ENCODE measurements around the gene PTMS.

The PTMS gene

GRCh38 chr12:6817662-6818157 is 51.5 kb downstream of the PTMS start:
- intact Hi-C loops (cut with DNase I), result no loop called here
- DNase-seq, result peak in 2 of 10 donors; percentile 4 to 43

DNA sequence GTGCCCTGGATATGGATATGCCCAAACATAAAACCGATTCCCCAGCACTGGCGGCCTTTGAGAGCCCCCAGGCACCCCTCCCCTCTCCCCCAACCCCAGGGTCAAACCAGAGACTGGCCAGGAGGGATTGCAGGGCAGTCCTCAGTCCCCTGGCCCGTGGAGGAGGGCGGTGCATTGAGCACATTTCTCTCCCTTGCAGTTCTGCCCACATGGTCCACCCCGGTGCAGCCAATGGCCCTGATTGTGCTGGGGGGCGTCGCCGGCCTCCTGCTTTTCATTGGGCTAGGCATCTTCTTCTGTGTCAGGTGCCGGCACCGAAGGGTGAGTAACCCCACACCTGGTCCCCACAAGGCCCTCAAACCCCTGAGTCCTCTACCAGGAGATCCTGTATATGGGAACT is 52.1 kb downstream of the PTMS start:
- peak in 2 of 10 donors; percentile 18 to 70 for DNase-seq
- intact Hi-C loops (cut with DNase I), result no loop called here

- intact Hi-C loops (cut with DNase I), result no loop called here
- DNase-seq, result peak in 2 of 10 donors; percentile 52 to 66
Measured at GRCh38 chr12:6818645-6819044, 52.5 kb downstream of the PTMS start.

DNA sequence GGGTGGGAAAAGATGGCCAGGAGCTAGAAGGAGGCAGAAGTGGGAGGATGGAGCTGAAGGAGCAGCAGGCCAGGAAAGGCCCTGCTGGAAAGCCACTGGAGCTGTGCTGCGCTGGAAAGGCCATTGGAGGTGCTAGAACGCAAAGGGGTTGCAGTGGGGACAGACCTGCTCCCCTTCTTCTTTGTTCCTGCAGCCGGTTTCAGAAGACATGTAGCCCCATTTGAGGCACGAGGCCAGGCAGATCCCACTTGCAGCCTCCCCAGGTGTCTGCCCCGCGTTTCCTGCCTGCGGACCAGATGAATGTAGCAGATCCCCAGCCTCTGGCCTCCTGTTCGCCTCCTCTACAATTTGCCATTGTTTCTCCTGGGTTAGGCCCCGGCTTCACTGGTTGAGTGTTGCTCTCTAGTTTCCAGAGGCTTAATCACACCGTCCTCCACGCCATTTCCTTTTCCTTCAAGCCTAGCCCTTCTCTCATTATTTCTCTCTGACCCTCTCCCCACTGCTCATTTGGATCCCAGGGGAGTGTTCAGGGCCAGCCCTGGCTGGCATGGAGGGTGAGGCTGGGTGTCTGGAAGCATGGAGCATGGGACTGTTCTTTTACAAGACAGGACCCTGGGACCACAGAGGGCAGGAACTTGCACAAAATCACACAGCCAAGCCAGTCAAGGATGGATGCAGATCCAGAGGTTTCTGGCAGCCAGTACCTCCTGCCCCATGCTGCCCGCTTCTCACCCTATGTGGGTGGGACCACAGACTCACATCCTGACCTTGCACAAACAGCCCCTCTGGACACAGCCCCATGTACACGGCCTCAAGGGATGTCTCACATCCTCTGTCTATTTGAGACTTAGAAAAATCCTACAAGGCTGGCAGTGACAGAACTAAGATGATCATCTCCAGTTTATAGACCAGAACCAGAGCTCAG is 53.2 kb downstream of the PTMS start:
- intact Hi-C loops (cut with DNase I), result no loop called here
- peak in 2 of 10 donors; percentile 44 to 78 for DNase-seq

DNA sequence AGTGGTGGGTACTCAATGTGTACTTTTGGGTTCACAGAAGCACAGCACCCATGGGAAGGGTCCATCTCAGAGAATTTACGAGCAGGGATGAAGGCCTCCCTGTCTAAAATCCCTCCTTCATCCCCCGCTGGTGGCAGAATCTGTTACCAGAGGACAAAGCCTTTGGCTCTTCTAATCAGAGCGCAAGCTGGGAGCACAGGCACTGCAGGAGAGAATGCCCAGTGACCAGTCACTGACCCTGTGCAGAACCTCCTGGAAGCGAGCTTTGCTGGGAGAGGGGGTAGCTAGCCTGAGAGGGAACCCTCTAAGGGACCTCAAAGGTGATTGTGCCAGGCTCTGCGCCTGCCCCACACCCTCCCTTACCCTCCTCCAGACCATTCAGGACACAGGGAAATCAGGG is 54.0 kb downstream of the PTMS start:
- intact Hi-C loops (cut with DNase I), result no loop called here
- DNase-seq, result peak in 2 of 10 donors; percentile 52 to 76

Data from posterior cingulate gyrus (tissue), 11 donors.